GM23248 (cell line): ENCODE measurements around the gene PLXDC1.

Source experiments
- EZH2 ChIP-seq: fragments of 200-600 bp; sonication (generic); IDR thresholded peaks from 2 replicates; pipeline ENCODE4 v1.6.1; 2018; ENCODE audit warnings: antibody characterized with exemption, mild to moderate bottlenecking; ENCODE audit not compliant: insufficient read depth, poor library complexity, severe bottlenecking
- EZH2phosphoT487 ChIP-seq: fragments of 200-600 bp; sonication (generic); IDR thresholded peaks from 2 replicates; pipeline ENCODE4 v1.6.1; 2018; ENCODE audit warnings: antibody characterized with exemption, moderate library complexity, mild to moderate bottlenecking, low read depth; ENCODE audit not compliant: insufficient read depth

- no peak for TF ChIP-seq EZH2
- no peak for TF ChIP-seq EZH2phosphoT487
These were observed 19.8 kb downstream of the PLXDC1 start for GRCh38 chr17:39131616-39132015.
